ENCODE data around the gene SNU13.

The SNU13 gene

GRCh38 chr22:41659941-41660340, 28.7 kb downstream of the SNU13 start:
- TF ChIP-seq, protein P1, sequence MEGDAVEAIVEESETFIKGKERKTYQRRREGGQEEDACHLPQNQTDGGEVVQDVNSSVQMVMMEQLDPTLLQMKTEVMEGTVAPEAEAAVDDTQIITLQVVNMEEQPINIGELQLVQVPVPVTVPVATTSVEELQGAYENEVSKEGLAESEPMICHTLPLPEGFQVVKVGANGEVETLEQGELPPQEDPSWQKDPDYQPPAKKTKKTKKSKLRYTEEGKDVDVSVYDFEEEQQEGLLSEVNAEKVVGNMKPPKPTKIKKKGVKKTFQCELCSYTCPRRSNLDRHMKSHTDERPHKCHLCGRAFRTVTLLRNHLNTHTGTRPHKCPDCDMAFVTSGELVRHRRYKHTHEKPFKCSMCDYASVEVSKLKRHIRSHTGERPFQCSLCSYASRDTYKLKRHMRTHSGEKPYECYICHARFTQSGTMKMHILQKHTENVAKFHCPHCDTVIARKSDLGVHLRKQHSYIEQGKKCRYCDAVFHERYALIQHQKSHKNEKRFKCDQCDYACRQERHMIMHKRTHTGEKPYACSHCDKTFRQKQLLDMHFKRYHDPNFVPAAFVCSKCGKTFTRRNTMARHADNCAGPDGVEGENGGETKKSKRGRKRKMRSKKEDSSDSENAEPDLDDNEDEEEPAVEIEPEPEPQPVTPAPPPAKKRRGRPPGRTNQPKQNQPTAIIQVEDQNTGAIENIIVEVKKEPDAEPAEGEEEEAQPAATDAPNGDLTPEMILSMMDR (IDR thresholded peaks at IDR 0.05; ENCODE audit: borderline replicate concordance, control extremely low read depth, extremely low read depth, insufficient read depth, missing control alignments): no peak
- no peak for DNase-seq (ENCODE audit: low spot score)
- in situ Hi-C loops (cut with MboI; ENCODE audit: low sequenced_read_pairs, unreplicated experiment): no loop called here

GRCh38 chr22:41658869-41659268, 29.8 kb downstream of the SNU13 start:
- in situ Hi-C loops (cut with MboI; ENCODE audit: low sequenced_read_pairs, unreplicated experiment): no loop called here
- TF ChIP-seq, protein P1 (IDR thresholded peaks at IDR 0.05; ENCODE audit: borderline replicate concordance, control extremely low read depth, extremely low read depth, insufficient read depth, missing control alignments): no peak
- no peak for DNase-seq (ENCODE audit: low spot score)

DNA sequence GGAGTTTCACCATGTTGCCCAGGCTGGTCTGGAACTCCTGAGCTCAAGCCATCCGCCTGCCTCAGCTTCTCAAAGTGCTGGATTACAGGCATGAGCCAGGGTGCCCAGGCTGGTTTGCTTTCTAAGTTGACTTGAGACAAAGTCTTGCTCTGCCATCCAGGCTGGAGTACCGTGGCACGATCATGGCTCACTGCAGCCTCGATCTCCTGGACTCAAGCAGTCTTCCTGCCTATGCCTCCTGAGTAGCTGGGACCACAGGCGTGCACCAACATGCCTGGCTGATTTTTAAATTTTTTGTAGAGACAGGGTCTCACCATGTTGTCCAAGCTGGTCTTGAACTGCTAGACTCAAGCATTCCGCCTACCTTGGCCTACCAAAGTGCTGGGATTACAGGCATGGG, 31.0 kb downstream of the SNU13 start:
- in situ Hi-C loops (cut with MboI; ENCODE audit: low sequenced_read_pairs, unreplicated experiment): no loop called here
- TF ChIP-seq, protein P1 (IDR thresholded peaks at IDR 0.05; ENCODE audit: borderline replicate concordance, control extremely low read depth, extremely low read depth, insufficient read depth, missing control alignments): no peak
- DNase-seq (ENCODE audit: low spot score): no peak

DNA sequence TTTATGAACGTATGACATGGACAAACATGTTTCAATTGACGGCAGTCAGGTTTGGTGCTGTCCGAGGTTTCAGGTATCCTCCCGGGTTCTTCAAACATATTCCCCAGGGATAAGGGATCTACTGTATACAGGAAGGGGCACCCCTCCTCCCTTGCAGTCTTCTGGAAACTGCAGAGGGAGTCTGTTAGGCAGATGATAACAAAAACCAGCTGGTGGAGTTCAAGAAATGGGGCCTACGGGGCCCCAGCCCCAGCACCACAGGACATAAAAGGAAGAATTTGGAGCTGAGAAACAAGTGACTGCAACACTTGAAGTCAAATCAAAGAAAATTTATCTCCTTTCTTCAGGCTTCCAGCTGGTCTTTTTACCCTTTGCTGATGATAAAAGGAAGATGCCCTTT, 32.1 kb downstream of the SNU13 start:
- TF ChIP-seq, protein P1 (IDR thresholded peaks at IDR 0.05; ENCODE audit: borderline replicate concordance, control extremely low read depth, extremely low read depth, insufficient read depth, missing control alignments): no peak
- no peak for DNase-seq (ENCODE audit: low spot score)
- in situ Hi-C loops (cut with MboI; ENCODE audit: low sequenced_read_pairs, unreplicated experiment): no loop called here

- TF ChIP-seq, protein P1 (IDR thresholded peaks at IDR 0.05; ENCODE audit: borderline replicate concordance, control extremely low read depth, extremely low read depth, insufficient read depth, missing control alignments): no peak
- in situ Hi-C loops (cut with MboI; ENCODE audit: low sequenced_read_pairs, unreplicated experiment): no loop called here
- DNase-seq (ENCODE audit: low spot score): no peak
Measured at GRCh38 chr22:41654322-41654721, 34.3 kb downstream of the SNU13 start.

DNA sequence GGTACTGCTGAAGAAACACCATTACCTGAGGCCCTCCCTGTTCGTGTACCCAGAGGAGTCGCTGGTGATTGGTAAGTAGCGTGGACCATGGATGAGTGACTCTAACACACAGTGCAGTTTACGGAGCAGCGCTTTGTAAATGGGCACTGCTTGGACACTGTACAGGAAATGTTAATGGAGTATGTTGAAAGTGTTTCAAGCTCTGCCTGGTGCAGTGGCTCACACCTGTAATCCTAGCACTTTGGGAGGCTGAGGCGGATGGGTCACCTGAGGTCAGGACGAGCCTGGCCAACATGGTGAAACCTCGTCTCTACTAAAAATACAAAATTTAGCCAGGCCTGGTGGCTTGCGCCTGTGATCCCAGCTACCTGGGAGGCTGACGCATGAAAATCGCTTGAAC, 37.8 kb downstream of the SNU13 start:
- in situ Hi-C loops (cut with MboI; ENCODE audit: low sequenced_read_pairs, unreplicated experiment): no loop called here
- no peak for DNase-seq (ENCODE audit: low spot score)
- TF ChIP-seq, protein P1 (IDR thresholded peaks at IDR 0.05; ENCODE audit: borderline replicate concordance, control extremely low read depth, extremely low read depth, insufficient read depth, missing control alignments): no peak

- in situ Hi-C loops (cut with MboI; ENCODE audit: low sequenced_read_pairs, unreplicated experiment): no loop called here
- TF ChIP-seq, protein P1 (IDR thresholded peaks at IDR 0.05; ENCODE audit: borderline replicate concordance, control extremely low read depth, extremely low read depth, insufficient read depth, missing control alignments): no peak
- DNase-seq (ENCODE audit: low spot score): no peak
Measured at GRCh38 chr22:41650229-41650628, 38.4 kb downstream of the SNU13 start.
